ENCODE results near the gene GRIK4. TPM values are rescaled to one million over a fixed set of nuclear protein-coding genes. Genes with fewer than 3 reads are reported as not detected.

GRIK4 gene
- total and polyA plus RNA-seq, 8 donors = 0.02 TPM; not detected in 7

- DNase-seq = no peak
- H3K4me1 ChIP-seq = no peaks in the 10 kb centered on the region
- no peak overlapping the region for H3K4me3 ChIP-seq
- ATAC-seq = no peak
- H3K36me3 ChIP-seq = no peaks in the 10 kb centered on the region
- H3K9me3 ChIP-seq = no peaks in the 10 kb centered on the region
- WGBS, 2 donors = 62 to 70% methylated on average over 4 of the region's 4 CpGs
- peaks cover 0 to under 1% (median 0%) of the 10 kb centered on the region in 4 donors for H3K27me3 ChIP-seq
- intact Hi-C loops (cut with DNase I) = no loop called here
- H3K27ac ChIP-seq = no peak overlapping the region
- no peak for FAIRE-seq
- TF ChIP-seq CTCF (IDR thresholded peaks at IDR 0.05) = no peak
Observed at GRCh38 chr11:120941000-120941399, 429.5 kb downstream of the GRIK4 start.

GRCh38 chr11:120942701-120943100, 431.2 kb downstream of the GRIK4 start:
- H3K9me3 ChIP-seq = no peaks in the 10 kb centered on the region
- DNase-seq (no peak), ATAC-seq (no peak), FAIRE-seq (no peak)
- H3K27me3 ChIP-seq = peaks cover 0 to 6% (median 0%) of the 10 kb centered on the region in 4 donors
- 54 to 68% methylated on average over 2 of the region's 2 CpGs for WGBS, 2 donors
- no peak for TF ChIP-seq CTCF (IDR thresholded peaks at IDR 0.05)
- no peaks in the 10 kb centered on the region for H3K36me3 ChIP-seq
- no peak overlapping the region for H3K27ac ChIP-seq
- no peak overlapping the region for H3K4me3 ChIP-seq
- H3K4me1 ChIP-seq = no peaks in the 10 kb centered on the region
- intact Hi-C loops (cut with DNase I) = no loop called here

GRCh38 chr11:120945042-120945441, 433.5 kb downstream of the GRIK4 start:
- Histone ChIP-seq H3K27ac (no peak overlapping the region), H3K36me3 (no peaks in the 10 kb centered on the region), H3K4me1 (no peaks in the 10 kb centered on the region), H3K27me3 (peaks cover 0 to 6% (median 0%) of the 10 kb centered on the region in 4 donors), H3K4me3 (no peak overlapping the region), H3K9me3 (no peaks in the 10 kb centered on the region)
- WGBS, 2 donors = 70 to 81% methylated on average over 5 of the region's 5 CpGs
- TF ChIP-seq CTCF (IDR thresholded peaks at IDR 0.05) = no peak
- intact Hi-C loops (cut with DNase I) = no loop called here
- no peak for ATAC-seq
- FAIRE-seq = no peak
- no peak for DNase-seq

- no peak for ATAC-seq
- Histone ChIP-seq H3K4me1 (no peaks in the 10 kb centered on the region), H3K36me3 (no peaks in the 10 kb centered on the region), H3K27ac (no peak overlapping the region), H3K27me3 (peaks cover 0 to 6% (median 0%) of the 10 kb centered on the region in 4 donors), H3K9me3 (no peaks in the 10 kb centered on the region), H3K4me3 (no peak overlapping the region)
- intact Hi-C loops (cut with DNase I) = loop anchor here in 1 of 3 donors (10.0 kb wide), 1 partner anchor 436 kb away; the partner anchor contains the start of gene GRIK4
- WGBS, 2 donors = 46% methylated on average over 6 of the region's 6 CpGs
- TF ChIP-seq CTCF (IDR thresholded peaks at IDR 0.05) = no peak
- DNase-seq = no peak
- no peak for FAIRE-seq
Observed at GRCh38 chr11:120950880-120951279, 439.3 kb downstream of the GRIK4 start.

Measured in pancreas (tissue), 10 donors.